GM23338 (cell line): ENCODE measurements around the gene MAP1LC3C. TPM values are rescaled to one million over a fixed set of nuclear protein-coding genes. Genes with fewer than 3 reads are reported as not detected.

Experiments
- ATAC-seq: fragments of 200-7000 bp; cut with Tn5 transposase; 3 replicates; pipeline ENCODE4 v1.9.1; 2020
- DNase-seq: peaks from one replicate; pipeline ENCODE4 v3.0.0-alpha.2; 2015; ENCODE audit warnings: low spot score
- H2AFZ ChIP-seq: fragments of 200-600 bp; sonication (generic); 2 replicates; pipeline ENCODE4 v1.8.0; 2016; ENCODE audit warnings: antibody characterized with exemption, mild to moderate bottlenecking, moderate library complexity
- H3F3A ChIP-seq: fragments of 200-600 bp; sonication (generic); replicated peaks from 2 replicates; pipeline ENCODE4 v1.8.0; 2017; ENCODE audit warnings: antibody characterized with exemption, mixed run types, low read depth
- H3K27ac ChIP-seq: fragments of 200-600 bp; sonication (generic); 2 replicates; pipeline ENCODE4 v1.6.1; 2016; ENCODE audit warnings: low read depth
- H3K27me3 ChIP-seq: fragments of 200-600 bp; sonication (generic); 2 replicates; pipeline ENCODE4 v1.8.0; 2016; ENCODE audit warnings: mild to moderate bottlenecking, mixed run types, moderate library complexity; ENCODE audit not compliant: insufficient read depth
- H3K36me3 ChIP-seq: fragments of 200-600 bp; sonication (generic); 2 replicates; pipeline ENCODE4 v1.8.0; 2016; ENCODE audit warnings: mild to moderate bottlenecking; ENCODE audit not compliant: insufficient read depth
- H3K4me1 ChIP-seq: fragments of 200-600 bp; sonication (generic); 2 replicates; pipeline ENCODE4 v1.8.0; 2016; ENCODE audit warnings: mild to moderate bottlenecking, moderate library complexity; ENCODE audit not compliant: insufficient read depth
- H3K4me2 ChIP-seq: fragments of 200-600 bp; sonication (generic); 2 replicates; pipeline ENCODE4 v1.7.1; 2017; ENCODE audit warnings: mixed run types
- H3K4me3 ChIP-seq: fragments of 200-600 bp; sonication (generic); 2 replicates; pipeline ENCODE4 v1.6.1; 2016; ENCODE audit warnings: mixed run types
- H3K79me2 ChIP-seq: fragments of 200-600 bp; sonication (generic); replicated peaks from 2 replicates; pipeline ENCODE4 v1.8.0; 2017; ENCODE audit warnings: mild to moderate bottlenecking; ENCODE audit not compliant: insufficient read depth
- H3K9me2 ChIP-seq: fragments of 200-600 bp; sonication (generic); 2 replicates; pipeline ENCODE4 v1.8.0; 2017; ENCODE audit not compliant: insufficient read depth
- H4K20me1 ChIP-seq: fragments of 200-600 bp; sonication (generic); replicated peaks from 2 replicates; pipeline ENCODE4 v1.8.0; 2017; ENCODE audit warnings: mild to moderate bottlenecking; ENCODE audit not compliant: insufficient read depth
- H3K27ac Mint-ChIP-seq: 2 replicates; pipeline ENCODE4 v1.8.0; 2020; ENCODE audit warnings: inconsistent platforms, mild to moderate bottlenecking, moderate library complexity, mixed read lengths
- H3K27me3 Mint-ChIP-seq: 3 replicates; pipeline ENCODE4 v1.8.0; 2022; ENCODE audit warnings: low read depth, mild to moderate bottlenecking, moderate library complexity, mixed read lengths, inconsistent platforms; ENCODE audit not compliant: insufficient read depth, poor library complexity
- H3K36me3 Mint-ChIP-seq: 3 replicates; pipeline ENCODE4 v1.8.0; 2021; ENCODE audit warnings: low read depth, mild to moderate bottlenecking, inconsistent platforms, moderate library complexity, mixed read lengths
- H3K4me1 Mint-ChIP-seq: 3 replicates; pipeline ENCODE4 v1.8.0; 2020; ENCODE audit warnings: mild to moderate bottlenecking, inconsistent platforms, mixed read lengths
- H3K4me3 Mint-ChIP-seq: 3 replicates; pipeline ENCODE4 v1.8.0; 2021; ENCODE audit warnings: moderate library complexity, mild to moderate bottlenecking, inconsistent platforms, mixed read lengths
- H3K9me3 Mint-ChIP-seq: 3 replicates; pipeline ENCODE4 v1.8.0; 2020; ENCODE audit warnings: moderate library complexity, mild to moderate bottlenecking, inconsistent platforms, mixed read lengths
- ETS1 ChIP-seq: IDR thresholded peaks from 2 replicates; pipeline ENCODE4 v1.6.1; 2016; ENCODE audit warnings: antibody characterized with exemption
- EZH2phosphoT487 ChIP-seq: fragments of 200-600 bp; sonication (generic); IDR thresholded peaks from one replicate; pipeline ENCODE4 v1.8.1; 2018; ENCODE audit warnings: antibody characterized with exemption; ENCODE audit not compliant: unreplicated experiment
- JUNB ChIP-seq: IDR thresholded peaks from one replicate; pipeline ENCODE4 v1.6.1; 2016; ENCODE audit warnings: antibody characterized with exemption; ENCODE audit not compliant: unreplicated experiment
- NANOG ChIP-seq: IDR thresholded peaks from 2 replicates; pipeline ENCODE4 v1.6.1; 2016; ENCODE audit warnings: antibody characterized with exemption, borderline replicate concordance
- POLR2AphosphoS5 ChIP-seq: IDR thresholded peaks from 2 replicates; pipeline ENCODE4 v1.6.1; 2016; ENCODE audit warnings: antibody characterized with exemption, low read depth
- REST ChIP-seq: IDR thresholded peaks from one replicate; pipeline ENCODE4 v1.6.1; 2018; ENCODE audit warnings: antibody characterized with exemption; ENCODE audit not compliant: unreplicated experiment
- STAT1 ChIP-seq: IDR thresholded peaks from one replicate; pipeline ENCODE4 v1.6.1; 2016; ENCODE audit warnings: antibody characterized with exemption; ENCODE audit not compliant: unreplicated experiment
- ZNF331 ChIP-seq: fragments of 250-450 bp; sonication (Bioruptor Pico); IDR thresholded peaks from 2 replicates; pipeline ENCODE4 v1.5.0; 2020; ENCODE audit warnings: low read depth, mild to moderate bottlenecking, moderate library complexity
- polyA plus RNA-seq: library from polyadenylated mRNA; unstranded; fragments of >200 nt; fragmentation: Nextera tagmentation; extraction: Ambion mirVana; gene quantifications from 2 replicates; pipeline ENCODE4 v1.2.1, GENCODE V29; 2016
- total RNA-seq: library from RNA; depleted of rRNA; stranded (reverse); fragments of >200 nt; shearing (Covaris generic); gene quantifications from 2 replicates; pipeline ENCODE4 v1.2.3, GENCODE V29; 2014
- TF ChIP-seq, protein P1 (sequence below), 2 experiments: fragments of 200-600 bp in 1 of 2; sonication (generic) in 1 of 2; conservative IDR thresholded peaks; 2 replicates each; pipeline versions ENCODE4 v1.5.1 to v1.6.1; 2016 to 2017; ENCODE audit warnings: antibody characterized with exemption in 2 of 2, low read depth in 2 of 2, mild to moderate bottlenecking in 2 of 2, moderate library complexity in 1 of 2

Gene MAP1LC3C
- total and polyA plus RNA-seq, 2 experiments from 2014 or later = 1.1 to 1.2 TPM

DNA sequence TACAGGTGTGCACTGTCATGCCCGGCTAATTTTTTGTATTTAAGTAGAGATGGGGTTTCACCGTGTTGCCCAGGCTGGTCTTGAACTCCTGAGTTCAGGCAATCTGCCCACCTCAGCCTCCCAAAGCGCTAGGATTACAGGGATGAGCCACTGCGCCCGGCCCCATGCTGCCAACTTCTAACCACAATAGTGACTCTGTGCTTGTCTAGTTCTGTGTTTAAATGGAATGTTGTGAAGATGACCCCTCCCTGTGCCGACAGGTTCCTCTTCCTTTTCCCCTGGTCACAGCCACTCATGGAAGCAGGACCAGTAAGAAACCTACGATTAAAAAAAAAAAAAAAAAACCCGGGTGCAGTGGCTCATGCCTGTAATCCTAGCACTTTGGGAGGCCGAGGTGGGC lies 4.7 kb downstream of the MAP1LC3C start:
- H3K27me3 ChIP-seq = no peaks in the 10 kb centered on the region

GRCh38 chr1:241992734-241993133 lies 6.2 kb downstream of the MAP1LC3C start:
- peaks cover 3% of the 10 kb centered on the region for H3K27me3 Mint-ChIP-seq
- Histone ChIP-seq H4K20me1 (no peaks in the 10 kb centered on the region), H3F3A (no peaks in the 10 kb centered on the region), H2AFZ (no peak overlapping the region), H3K4me3 (no peak overlapping the region), H3K36me3 (no peaks in the 10 kb centered on the region), H3K4me2 (no peak overlapping the region), H3K79me2 (no peaks in the 10 kb centered on the region), H3K9me2 (no peaks in the 10 kb centered on the region), H3K4me1 (no peaks in the 10 kb centered on the region), H3K27ac (no peak overlapping the region), H3K27me3 (no peaks in the 10 kb centered on the region)
- no peaks in the 10 kb centered on the region for H3K36me3 Mint-ChIP-seq
- H3K27ac Mint-ChIP-seq = no peak overlapping the region
- no peaks in the 10 kb centered on the region; the same call in 2 of the 3 replicates for H3K4me1 Mint-ChIP-seq
- no peak overlapping the region for H3K4me3 Mint-ChIP-seq
- H3K9me3 Mint-ChIP-seq = no peaks in the 10 kb centered on the region; the same call in 2 of the 3 replicates
- ATAC-seq (no peak), DNase-seq (no peak)
- TF ChIP-seq ZNF331 (CRISPR knock-in tag) (no peak), POLR2AphosphoS5 (no peak), EZH2phosphoT487 (no peak), REST (no peak), NANOG (no peak), STAT1 (no peak), ETS1 (no peak), JUNB (no peak)

More for the DNA sequence above, 4.7 kb downstream of the MAP1LC3C start:
- peaks cover 7% of the 10 kb centered on the region for H3K4me1 Mint-ChIP-seq
- no peaks in the 10 kb centered on the region for H4K20me1 ChIP-seq
- DNase-seq (no peak), ATAC-seq (no peak)
- no peaks in the 10 kb centered on the region for H3F3A ChIP-seq
- no peaks in the 10 kb centered on the region; the same call in 2 of the 3 replicates for H3K9me3 Mint-ChIP-seq
- no peak overlapping the region for H3K4me3 Mint-ChIP-seq
- no peak overlapping the region for H3K27ac ChIP-seq
- no peak overlapping the region for H3K4me2 ChIP-seq
- H3K36me3 Mint-ChIP-seq = no peaks in the 10 kb centered on the region
- H3K9me2 ChIP-seq = no peaks in the 10 kb centered on the region
- peaks cover 5% of the 10 kb centered on the region for H3K27me3 Mint-ChIP-seq
- H3K79me2 ChIP-seq = no peaks in the 10 kb centered on the region
- no peak overlapping the region for H3K4me3 ChIP-seq
- no peaks in the 10 kb centered on the region for H3K36me3 ChIP-seq
- peaks cover 5% of the 10 kb centered on the region for H3K4me1 ChIP-seq
- no peak overlapping the region for H3K27ac Mint-ChIP-seq
- H2AFZ ChIP-seq = no peak overlapping the region
- TF ChIP-seq, protein P1, sequence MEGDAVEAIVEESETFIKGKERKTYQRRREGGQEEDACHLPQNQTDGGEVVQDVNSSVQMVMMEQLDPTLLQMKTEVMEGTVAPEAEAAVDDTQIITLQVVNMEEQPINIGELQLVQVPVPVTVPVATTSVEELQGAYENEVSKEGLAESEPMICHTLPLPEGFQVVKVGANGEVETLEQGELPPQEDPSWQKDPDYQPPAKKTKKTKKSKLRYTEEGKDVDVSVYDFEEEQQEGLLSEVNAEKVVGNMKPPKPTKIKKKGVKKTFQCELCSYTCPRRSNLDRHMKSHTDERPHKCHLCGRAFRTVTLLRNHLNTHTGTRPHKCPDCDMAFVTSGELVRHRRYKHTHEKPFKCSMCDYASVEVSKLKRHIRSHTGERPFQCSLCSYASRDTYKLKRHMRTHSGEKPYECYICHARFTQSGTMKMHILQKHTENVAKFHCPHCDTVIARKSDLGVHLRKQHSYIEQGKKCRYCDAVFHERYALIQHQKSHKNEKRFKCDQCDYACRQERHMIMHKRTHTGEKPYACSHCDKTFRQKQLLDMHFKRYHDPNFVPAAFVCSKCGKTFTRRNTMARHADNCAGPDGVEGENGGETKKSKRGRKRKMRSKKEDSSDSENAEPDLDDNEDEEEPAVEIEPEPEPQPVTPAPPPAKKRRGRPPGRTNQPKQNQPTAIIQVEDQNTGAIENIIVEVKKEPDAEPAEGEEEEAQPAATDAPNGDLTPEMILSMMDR (conservative IDR thresholded peaks at IDR 0.05; ENCODE audit: low read depth in 2 of 2) = no peak
- no peak for TF ChIP-seq ZNF331 (CRISPR knock-in tag)
